K562 (cell line): Measurements from ENCODE around the gene HLCS.
"Not testable (repeated sequence)": the region's sequence is repeated elsewhere in the genome, so short reads cannot be mapped to it uniquely, and the experiment has no call there.

ENCODE experiments used
- CBFA2T3 ChIP-seq: fragments of 450-650 bp; IDR thresholded peaks from 2 replicates; pipeline ENCODE4 v1.6.1; 2017
- TAL1 ChIP-seq: fragments of 450-650 bp; IDR thresholded peaks from 2 replicates; pipeline ENCODE4 v1.6.1; 2016; ENCODE audit warnings: mild to moderate bottlenecking

GRCh38 chr21:37003917-37004316 is 37.4 kb upstream of the HLCS start:
- not testable (repeated sequence) for TF ChIP-seq TAL1, CBFA2T3
